Stromal cell of bone marrow (primary cell): ENCODE measurements around the gene SCUBE1.

ENCODE experiments used
- DNase-seq: peaks from one replicate; pipeline ENCODE4 v3.0.0-alpha.2; 2012; ENCODE audit warnings: low read depth

SCUBE1 gene

DNA sequence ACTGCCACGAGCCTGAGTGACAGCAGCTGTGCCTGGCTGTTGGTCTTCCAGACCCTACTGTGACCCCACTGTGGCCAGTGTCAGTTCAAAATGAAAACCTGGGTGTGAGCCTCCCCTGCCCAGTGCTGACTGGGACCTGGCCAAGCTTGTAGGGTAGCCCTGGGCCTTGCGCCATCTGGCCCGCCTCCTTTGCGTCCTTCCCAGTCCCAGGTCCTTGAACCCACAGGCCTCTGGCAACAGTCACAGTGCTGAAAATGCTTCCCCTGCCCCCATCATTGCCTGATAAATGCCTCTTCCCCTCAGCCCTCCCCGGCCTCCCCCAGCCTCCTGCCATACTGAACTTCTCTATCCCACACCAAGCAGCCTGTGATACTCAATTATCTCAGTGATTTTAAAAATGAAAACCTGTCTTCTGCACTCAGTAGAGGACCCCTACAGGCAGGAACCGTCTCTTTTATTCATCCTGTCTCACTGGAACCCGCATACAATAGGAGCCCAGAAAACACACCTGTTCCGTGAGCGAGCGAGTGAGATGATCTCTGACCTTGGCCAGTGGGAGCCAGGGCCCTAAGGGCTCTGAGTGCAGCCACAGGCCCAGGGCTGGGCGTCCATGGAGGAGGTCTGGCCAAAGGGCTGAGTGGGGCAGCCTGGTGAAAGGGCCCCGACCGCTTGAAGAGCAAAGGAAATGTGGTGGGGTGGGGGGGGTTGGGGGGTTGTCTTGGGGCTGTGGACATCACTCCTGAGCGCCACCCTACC lies 106.6 kb downstream of the SCUBE1 start:
- no peak for DNase-seq

DNA sequence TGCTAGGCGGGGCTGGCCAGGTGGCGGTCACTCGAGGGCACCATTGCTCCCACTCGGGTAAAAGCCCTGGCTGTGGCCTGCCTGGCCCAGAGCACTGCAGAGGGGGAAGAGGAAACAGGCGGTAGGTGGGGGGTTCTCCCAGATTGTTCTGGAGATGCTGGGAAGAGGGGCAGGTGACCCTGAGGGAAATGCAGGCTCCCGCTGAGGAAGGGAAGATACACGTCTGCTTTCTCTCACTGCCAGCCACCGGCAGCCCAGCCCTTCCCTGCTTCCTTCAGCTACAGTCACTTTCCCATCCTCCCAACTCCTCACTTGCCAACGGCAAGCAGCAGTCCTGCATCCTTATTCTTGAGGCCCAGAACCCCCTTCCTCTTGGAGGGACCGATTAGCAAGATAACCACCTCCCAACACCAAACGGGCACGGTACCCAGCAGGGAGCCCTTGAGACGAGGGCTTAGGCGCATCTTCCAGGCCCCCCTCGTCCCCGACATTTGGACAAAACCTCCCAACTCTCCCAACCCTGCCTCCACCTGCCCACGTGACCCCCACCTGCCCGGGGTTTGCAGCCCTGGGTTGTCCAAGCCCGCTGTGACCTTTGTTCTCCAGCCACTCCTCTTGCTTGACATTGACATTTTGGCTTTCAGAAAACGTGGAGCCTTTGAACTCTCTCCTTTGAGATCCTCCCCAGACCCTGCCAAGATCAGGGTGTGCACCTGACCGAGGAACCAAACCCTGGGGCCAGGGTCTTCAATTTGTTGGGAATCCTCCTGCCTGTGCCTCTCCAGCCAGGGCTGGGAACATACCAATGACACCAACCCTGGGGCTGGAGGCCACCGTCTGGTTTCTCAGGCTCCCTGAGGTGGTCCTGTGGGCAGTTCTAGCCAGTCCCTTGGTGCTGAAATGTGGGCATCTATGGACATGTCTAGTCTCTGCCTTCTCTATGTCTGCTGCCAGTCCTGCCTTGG lies 107.4 kb downstream of the SCUBE1 start:
- no peak for DNase-seq

DNA sequence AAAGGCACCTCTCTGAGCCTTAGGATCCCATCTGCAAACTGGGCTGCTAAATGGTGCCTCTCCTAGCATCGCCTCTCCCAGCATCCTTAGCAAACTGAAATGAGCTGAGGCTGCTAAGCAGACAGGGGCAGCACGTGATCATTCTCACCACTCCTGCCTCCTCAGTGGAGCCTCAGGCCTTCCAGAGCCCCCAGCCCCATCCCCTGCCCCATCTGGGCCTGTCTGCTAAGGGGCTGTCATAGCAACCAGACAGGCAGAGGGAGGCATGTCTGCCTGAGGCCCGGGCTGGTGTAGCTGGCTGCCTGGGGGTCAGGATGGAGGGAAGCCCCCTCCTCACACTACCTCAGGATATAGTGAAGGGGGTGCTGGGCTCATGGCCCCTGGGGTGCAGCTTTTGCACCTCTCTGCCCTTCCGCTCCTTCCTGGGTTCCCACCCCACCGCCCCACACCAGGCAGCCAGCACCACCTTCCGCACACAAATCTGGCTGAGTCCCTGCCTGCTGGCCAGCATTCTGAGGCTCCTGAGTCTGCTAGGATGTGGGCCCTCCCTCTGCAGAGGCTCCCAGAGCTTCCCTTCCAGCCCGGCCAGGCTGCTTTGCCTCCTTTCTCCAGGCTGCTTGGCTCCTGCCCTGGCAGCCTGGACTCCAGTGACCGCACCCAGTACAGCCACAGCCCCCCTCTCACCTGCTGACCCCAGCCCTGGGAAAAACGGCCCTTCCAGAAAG lies 108.7 kb downstream of the SCUBE1 start:
- DNase-seq: no peak

DNA sequence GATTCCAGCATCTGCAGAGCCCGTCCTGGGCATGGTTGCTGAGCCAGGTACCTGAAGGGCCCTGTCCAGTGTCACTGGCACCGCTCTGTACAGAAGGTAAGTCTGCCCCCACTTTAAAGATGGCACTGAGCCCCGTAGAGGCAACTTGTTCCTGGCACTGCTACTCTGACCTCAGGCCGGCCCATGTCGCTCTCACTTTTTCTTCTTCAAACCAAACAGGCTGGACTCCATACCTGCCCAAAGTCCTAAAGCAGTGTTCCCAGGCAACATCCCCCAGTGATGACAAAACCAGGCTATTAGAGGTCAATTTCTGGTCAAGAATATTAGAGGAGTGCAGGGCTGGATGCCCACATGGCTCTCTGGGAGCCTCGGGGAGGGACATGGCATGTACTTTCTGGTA lies 109.6 kb downstream of the SCUBE1 start:
- no peak for DNase-seq

DNA sequence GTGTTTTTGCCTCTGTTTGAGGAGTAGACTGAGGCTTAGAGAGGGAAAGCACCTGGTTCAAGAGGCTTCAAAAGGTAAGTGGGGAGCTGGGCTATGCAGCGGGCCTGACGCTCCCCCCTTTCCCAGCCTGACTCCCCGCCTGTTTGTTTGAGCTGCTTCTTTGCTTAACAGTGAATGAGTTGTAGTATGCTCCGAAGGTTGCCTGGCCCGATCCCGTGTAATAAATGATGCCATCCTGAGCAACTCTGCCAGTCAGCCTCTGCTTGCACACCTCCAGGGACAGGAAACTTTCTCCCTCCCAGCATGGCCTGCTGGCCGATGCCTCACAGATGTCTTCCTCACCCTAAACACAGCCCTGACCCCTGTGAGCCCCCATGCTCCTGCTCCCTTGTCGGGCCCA lies 110.7 kb downstream of the SCUBE1 start:
- DNase-seq: no peak

DNA sequence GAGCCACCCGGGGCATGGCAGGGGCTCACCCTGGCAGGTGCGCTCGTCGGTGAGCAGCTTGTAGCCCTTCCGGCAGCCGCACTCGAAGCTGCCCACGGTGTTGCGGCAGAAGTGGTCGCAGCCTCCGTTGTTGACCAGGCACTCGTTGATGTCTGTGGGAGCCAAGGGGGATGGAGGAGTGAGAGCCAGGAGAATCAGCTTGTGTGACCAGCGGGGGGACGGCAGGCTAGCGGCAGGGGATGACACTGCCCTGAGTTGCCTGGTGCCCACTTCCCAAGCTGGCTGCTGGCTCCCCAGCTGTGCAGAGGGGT lies 111.5 kb downstream of the SCUBE1 start:
- no peak for DNase-seq

DNA sequence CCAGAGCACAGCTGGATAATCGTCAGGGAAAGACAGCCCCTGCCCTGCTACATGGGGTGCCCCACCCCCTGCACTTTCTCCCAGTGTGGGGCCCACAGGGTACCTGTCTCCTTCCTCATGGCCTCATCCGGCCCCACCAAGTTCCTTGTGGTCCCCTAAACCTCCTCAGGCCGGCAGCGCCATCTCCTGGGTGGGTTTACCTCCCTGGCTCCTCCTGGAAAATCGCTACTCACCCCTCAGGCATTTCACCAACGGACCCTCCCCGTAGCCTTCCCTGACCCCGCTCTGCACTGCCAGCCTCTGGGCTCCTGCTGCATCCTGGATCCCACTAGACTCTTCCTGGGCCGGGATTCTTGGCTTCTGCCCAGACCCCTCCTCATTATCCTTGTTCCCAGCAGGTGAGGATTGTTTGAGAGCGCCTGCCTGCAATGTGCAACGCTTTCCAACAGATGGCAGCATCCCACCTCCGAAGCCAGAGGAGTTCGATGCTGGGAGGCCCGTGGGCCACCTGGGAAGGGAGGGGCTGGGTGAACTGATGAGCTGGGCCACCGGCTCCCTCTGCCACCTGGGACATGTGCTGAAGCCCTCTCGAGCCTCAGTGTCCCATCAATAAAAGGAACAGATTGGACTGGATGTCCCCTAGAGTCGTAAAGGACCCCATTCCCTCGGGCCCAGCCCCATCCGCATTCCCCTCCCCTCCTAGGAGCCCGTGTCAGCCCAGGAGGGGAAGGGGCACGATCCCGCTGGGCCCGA lies 112.0 kb downstream of the SCUBE1 start:
- no peak for DNase-seq

DNA sequence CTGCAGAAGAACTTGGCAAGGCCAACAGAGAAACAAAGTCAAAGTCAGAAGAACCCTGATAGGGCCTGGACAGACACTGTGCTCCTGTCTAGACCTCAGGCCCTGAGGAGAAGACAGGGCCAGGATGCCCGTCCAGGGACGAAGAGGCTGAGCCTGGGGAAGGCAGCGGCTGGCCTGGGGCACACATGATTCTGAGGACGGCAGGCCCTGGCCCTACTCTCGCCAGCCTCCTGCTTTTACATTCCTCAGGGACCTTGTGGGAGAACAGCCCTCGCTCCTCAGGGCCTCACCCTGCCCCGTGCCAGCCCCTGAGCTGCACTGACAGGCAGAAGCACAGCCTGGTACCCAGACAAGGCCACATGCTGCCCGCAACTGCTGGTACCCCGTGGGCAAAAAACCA lies 112.6 kb downstream of the SCUBE1 start:
- no peak for DNase-seq

DNA sequence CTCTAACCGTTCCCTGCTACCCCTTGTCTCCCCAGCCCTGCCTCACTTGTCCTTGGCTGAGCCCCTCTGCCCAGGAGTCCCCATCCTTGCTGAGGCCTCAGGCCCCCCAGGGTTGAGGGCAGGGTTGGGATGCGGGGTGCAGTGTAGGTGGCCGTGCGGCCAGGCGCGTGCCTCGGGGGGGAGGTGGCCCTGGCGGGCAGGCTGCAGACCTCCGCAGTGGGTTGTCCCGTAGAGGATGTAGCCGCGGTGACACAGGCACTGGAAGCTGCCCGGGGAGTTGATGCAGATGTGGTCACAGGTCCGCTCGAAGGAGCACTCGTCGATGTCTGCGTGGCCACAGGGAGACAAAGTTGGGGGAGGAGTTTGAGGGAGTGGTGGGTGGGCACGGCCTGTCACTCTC lies 114.3 kb downstream of the SCUBE1 start:
- DNase-seq: no peak

DNA sequence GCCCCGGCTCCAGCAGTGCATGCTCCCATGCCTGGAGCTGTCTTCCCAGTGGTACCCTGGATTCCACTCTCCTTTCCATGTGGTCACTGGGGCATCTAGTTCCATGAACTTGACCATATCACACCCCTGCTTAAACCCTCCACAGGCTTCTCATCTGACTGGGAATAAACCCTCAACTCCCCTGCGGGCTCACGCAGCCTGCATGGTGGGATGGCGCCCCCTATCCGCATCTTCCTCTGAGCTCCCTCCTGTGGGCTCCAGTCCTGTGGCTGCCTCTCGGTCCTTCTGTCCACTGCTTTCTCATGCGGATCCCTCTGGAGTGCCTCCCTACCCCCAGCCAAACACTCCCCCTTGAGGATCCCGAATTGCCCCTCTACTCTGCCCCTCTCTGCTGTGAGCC lies 114.8 kb downstream of the SCUBE1 start:
- no peak for DNase-seq

DNA sequence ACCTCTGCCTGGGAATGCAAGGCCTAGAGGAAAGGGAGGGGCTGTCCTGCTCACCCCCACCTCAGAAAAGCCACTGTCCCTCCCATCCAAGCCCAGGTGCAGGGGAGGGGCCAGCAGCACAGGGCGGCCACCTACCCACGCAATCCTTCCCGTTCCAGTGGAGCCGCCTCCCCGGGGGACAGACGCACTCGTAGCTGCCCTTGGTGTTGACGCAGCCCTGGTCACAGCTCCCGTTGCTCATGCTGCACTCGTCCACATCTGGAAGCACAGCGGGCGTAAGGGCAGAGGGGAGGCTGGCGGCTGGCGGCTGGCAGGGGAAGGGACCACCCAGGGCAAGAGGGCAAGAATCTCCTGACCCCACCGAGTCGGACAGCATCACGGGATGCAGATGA lies 115.9 kb downstream of the SCUBE1 start:
- no peak for DNase-seq

DNA sequence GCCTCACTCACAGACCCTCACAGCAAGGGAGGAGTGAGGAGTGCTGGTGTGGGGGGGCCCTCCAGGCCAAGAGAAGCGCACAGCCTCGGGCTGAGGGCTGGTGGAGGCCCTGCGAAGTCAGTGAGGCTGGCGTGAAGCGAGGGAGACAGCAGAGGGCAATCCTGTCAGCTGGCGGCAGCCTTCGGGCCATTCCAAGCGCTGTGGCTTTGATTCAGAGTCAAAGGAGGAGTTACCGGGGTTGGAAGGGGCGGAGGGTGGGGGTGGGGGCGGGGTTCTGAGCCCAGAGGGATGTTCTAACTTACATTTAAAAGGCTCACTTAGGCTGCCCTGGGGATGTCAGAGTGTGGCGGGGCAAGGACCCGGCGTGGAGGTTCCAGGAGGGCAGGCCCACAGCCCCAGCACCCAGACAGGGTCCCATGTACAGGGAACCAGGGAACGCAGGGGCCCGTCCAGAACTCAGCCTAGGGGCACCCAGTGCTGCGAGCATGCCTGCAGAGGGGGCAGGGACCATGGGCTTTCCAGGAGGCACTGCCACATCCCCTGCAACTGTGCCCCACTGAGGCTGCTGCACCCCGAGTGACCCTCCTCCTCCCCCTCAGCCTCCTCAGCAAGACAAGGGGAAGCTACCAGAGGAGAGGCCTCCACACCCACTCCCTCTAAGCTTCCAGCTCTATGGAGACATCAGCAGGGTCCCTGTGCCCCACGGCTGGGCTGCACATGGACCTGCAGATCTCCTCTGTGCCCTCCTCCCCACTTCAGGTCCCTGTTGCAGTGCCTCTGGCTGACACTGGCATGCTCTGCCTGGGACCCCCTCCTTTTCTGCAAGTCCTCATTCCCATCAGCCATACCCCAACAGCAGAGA lies 116.6 kb downstream of the SCUBE1 start:
- DNase-seq: peak; percentile 8

DNA sequence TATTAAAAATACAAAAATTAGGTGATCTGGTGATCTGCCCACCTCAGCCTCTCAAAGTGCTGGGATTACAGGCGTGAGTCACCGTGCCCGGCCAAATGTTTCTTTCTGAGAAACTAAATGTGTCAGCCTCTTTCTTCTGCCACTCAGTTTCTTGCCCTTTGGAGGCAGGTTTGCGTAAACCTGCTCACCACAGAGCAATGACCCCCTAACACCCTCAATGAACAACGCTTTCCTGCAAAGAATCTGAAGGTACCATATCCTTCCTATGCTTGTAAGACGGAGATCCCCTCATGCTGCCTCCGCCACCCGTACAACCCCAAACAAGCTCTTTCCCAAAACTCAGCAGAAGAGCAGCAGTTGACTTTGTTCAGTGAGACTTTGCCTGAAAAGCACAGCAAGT lies 117.6 kb downstream of the SCUBE1 start:
- DNase-seq: no peak

DNA sequence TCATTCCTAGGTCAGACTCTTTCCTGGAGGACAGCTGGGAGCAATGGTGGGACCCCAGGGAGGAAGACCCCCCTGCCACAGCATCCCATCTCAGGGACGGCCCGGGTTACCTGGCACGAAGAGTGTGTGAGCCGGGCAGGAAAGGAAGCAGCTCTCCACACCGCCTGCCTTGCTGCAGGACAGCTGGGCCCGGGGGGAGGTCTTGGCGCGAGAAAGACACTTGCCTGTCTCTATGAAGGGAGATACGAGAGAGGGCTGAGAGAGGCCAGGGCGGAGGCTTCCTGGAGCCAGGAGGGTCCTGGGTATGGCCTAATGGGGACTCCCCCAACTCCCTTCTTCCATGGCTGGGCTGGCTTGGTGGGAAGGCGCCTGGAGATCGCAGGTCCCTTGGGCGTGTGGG lies 120.2 kb downstream of the SCUBE1 start:
- no peak for DNase-seq

DNA sequence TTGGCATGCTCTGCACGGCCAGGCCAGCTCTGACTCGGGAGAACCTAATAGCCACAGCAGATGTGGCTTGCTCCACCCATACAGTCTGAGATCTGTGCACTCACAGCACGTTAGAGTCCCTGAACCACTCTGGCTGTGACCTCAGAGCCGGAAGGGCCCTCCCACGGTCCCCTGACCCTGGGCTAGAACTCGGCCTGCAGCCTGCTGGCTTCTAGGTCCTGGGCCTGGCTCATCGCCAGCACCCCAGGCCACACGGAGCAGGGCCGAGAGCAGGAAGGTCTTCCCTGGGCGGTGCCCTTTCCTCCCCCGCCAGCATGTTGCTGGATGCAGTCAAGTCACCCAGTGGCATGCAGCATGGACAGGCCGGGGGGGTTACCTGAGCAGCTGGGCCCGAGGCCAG lies 120.9 kb downstream of the SCUBE1 start:
- DNase-seq: no peak

DNA sequence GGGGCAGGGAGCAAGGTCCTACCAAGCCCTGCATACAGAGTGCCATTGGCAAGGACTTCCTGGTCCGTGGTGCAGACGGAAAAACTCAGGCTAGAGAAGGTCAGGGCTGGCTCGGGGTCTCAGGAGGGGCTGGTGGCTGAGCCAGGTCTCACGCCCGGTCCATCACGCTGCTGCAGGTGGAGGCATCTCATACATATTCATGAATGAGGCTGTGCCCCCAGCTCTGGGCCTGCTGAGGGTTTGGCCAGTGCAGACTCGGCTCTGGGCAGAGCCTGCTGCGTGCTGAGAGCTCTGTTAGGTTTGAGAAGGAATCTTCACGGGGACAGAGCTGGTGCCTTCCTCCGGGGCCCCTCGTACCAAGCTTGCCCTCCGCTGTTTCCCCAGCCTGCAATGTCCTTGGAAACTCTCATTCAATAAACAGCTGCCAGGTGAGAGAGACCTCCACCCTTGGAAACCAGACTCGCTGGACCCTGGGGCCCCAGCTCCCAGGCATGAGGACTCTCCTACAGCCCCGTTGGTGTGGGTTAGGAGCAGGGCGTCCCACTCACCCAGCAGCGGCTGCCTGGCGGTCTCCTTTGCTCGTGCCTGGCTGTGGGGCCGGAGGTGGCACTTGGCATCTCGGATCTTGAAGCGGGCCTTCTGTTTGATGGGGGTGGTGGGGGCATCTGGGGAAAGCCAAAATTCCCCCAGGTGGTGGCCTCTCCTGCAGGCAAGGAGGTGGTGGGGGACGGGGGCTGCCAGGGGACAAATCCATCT lies 122.4 kb downstream of the SCUBE1 start:
- no peak for DNase-seq

DNA sequence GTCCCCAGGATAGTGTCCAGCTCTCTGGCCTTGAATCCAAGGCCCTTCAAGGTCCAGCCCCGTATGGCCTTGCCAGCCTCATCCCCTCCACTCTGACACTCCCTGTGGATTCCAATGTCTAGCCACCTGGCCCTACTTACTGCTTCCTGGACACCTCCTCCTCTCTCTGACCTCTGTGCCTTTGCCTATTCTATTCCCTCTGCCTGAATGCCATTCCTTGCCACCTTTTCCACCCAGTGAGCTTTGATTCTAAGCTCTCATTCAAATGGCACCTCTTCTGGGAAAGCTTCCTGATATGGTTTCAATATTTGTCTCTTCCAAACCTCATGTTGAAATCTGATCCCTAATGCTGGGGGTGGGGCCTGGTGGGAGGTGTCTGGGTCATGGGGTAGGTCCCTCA lies 124.4 kb downstream of the SCUBE1 start:
- DNase-seq: no peak

DNA sequence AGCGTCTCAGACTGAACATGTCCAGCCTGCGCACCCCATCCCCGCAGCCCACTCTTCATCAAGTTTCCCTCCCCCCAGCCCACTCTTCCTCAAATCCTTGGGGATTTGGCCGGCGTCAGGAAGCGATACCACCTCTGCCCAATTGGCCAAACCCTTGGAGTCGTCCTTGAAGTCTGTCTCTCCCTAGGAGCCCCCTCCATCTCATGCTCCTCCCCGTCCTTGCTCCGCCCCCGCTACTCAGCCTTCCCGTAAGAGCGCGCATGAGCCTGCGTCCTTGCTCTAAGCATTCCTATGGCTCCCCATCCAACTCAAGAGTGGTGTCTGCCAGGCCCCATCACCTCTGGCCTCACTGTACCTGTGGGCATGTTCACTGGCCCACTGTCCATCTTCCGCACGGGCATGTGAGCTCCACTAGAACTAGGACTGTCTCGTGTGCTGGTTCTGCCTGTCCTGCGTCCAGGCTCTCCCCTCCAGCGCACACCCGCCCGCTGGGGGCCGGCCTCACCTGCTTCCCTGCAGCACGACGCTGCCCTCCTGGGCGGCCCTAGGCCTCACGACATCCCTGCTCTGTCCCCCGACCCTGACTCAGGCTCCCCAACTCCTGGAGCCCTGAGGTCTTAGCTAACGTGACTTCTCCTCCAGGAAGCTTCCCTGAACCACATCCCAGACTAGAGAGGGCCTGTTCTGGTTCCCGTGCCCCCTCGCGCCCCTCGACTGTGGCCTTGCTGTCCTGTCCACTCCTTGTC lies 125.7 kb downstream of the SCUBE1 start:
- no peak for DNase-seq

DNA sequence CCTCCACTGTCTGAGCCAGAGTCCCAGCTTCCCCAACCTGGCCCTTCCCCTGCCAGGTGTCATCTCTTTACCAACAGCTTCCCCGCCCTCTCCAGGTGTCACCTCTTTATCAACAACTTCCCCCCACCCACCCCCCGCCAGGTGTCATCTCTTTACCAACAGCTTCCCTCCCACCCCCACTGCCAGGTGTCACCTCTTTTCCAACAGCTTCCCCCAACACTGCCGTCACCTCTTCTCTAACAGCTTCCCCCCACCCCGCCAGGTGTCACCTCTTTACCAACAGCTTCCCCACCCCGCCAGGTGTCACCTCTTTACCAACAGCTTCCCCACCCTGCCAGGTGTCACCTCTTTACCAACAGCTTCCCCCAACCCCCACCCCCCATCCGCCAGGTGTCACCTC lies 126.4 kb downstream of the SCUBE1 start:
- DNase-seq: no peak

DNA sequence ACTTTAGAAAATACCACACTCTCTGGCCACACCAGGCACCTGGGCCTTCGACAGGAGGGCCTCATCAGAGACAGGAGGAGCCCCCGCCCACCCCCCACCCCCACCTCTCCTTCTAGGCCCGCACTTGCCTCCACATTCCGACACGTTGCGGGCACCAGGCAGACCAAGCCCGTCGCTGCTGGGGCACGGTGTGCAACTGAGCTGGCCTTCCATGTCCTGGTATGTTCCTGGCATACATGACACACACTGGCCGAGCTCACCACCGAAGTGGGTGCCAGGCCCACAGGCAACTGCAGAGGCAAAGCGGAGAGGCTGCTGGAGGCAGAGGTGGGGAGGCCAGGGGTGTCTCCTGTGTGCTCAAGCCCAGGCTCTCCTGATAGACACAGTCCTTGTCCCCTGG lies 129.2 kb downstream of the SCUBE1 start:
- no peak for DNase-seq
